Bronchial smooth muscle cell (primary cell): Measurements from ENCODE around the gene ZNF470. TPM values are rescaled to one million over a fixed set of nuclear protein-coding genes. Genes with fewer than 3 reads are reported as not detected.

Experiments used
- total RNA-seq: library from RNA; depleted of rRNA; stranded (reverse); fragments of >200 nt; gene quantifications from 2 replicates; pipeline ENCODE4 v1.2.1, GENCODE V29; 2014

The ZNF470 gene
- total RNA-seq, result 5.8 and 6.1 TPM in 2 replicates

GRCh38 chr19:56567274-56568120 lies at the start of gene ZNF470:
ZNF470 (plus strand) TSS chr19:56567468; CDS start chr19:56570312, 2,844 bp downstream.

GRCh38 chr19:56538761-56539263 lies 28.5 kb upstream of the ZNF470 start, which contains the start of gene ZFP28:
ZFP28 (plus strand) TSS chr19:56538948; CDS start chr19:56539019, 71 bp downstream.

GRCh38 chr19:56594783-56595547 lies 27.7 kb downstream of the ZNF470 start, which contains the start of gene ZNF71:
ZNF71 (plus strand) TSS chr19:56595302; CDS start chr19:56601559, 6,257 bp downstream.

Other genes with a start within 250 kb of the ZNF470 start
- 2.7 and 3.1 TPM in 2 replicates for gene ZNF582, start 173.9 kb upstream of the ZNF470 start, total RNA-seq
- 4.2 and 4.4 TPM in 2 replicates for gene ZNF583, start 163.1 kb upstream of the ZNF470 start, total RNA-seq
- gene ZNF667, start 90.1 kb upstream of the ZNF470 start, total RNA-seq, result 5.4 and 6.8 TPM in 2 replicates
- 4.9 and 5.8 TPM in 2 replicates for gene ZNF471, start 59.6 kb upstream of the ZNF470 start, total RNA-seq
- 5.3 and 6.0 TPM in 2 replicates for gene ZFP28, start 28.5 kb upstream of the ZNF470 start, total RNA-seq
- gene ZNF71, start 27.8 kb downstream of the ZNF470 start, total RNA-seq, result 5.7 and 9.2 TPM in 2 replicates
- gene SMIM17, start 75.7 kb downstream of the ZNF470 start, total RNA-seq, result 0.32 TPM in 1 of 2 replicates, not detected in the other
- 0.09 TPM in 1 of 2 replicates, not detected in the other for gene ZNF835, start 104.3 kb downstream of the ZNF470 start, total RNA-seq